Measurements from ENCODE around the gene WNT4. TPM values are rescaled to one million over a fixed set of nuclear protein-coding genes. Genes with fewer than 3 reads are reported as not detected.

Gene WNT4
- total RNA-seq, 1 experiment from 2014 or later: not detected

DNA sequence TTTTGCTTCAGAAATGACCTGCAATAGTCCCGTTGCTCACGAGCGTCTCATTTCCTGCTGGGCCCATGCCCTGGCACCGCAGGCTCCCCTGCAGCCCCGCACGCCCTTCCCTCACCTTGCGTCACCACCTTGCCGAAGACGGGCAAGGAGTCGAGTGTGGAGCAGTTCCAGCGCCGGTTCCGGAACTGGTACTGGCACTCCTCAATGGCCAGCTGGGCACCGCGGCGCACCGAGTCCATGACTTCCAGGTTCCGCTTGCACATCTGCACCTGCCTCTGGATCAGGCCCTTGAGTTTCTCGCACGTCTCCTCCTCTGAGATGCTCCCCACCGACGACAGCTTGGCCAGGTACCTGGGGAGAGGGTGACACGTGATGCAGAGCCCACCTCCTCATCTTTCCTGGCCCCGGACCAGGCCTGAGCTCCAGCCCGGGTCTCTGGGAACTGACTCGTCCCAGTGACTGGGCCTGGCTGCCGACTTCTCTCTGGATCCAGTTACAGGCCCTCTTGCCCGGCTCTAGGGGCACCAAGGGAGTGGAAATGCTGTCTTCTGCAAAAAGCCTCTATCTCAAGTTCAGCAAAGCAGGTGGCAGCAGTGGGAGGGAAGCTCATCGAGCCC, 13.3 kb downstream of the WNT4 start:
- Histone ChIP-seq H3K4me3 (ENCODE audit: low read length) (no peak overlapping the region), H3K79me2 (ENCODE audit: low read length) (no peaks in the 10 kb centered on the region), H3K27ac (ENCODE audit: low read length) (no peak overlapping the region), H3K27me3 (ENCODE audit: low read length) (no peaks in the 10 kb centered on the region), H3K9me2 (replicated peaks; ENCODE audit: insufficient read depth, low read length) (no peaks in the 10 kb centered on the region), H4K20me1 (ENCODE audit: insufficient read depth, low read depth, low read length) (peaks cover 17% of the 10 kb centered on the region; the same call in 1 of the 2 replicates), H3K4me2 (ENCODE audit: low read depth, low read length, poor library complexity, severe bottlenecking) (no peak overlapping the region), H3K36me3 (ENCODE audit: insufficient read depth, low read length) (no peaks in the 10 kb centered on the region), H3K9ac (ENCODE audit: low read length) (no peak overlapping the region), H2AFZ (ENCODE audit: low read length) (no peak overlapping the region), H3K9me3 (ENCODE audit: low read length) (no peaks in the 10 kb centered on the region), H3K4me1 (ENCODE audit: low read length) (no peaks in the 10 kb centered on the region)
- no peak for DNase-seq

DNA sequence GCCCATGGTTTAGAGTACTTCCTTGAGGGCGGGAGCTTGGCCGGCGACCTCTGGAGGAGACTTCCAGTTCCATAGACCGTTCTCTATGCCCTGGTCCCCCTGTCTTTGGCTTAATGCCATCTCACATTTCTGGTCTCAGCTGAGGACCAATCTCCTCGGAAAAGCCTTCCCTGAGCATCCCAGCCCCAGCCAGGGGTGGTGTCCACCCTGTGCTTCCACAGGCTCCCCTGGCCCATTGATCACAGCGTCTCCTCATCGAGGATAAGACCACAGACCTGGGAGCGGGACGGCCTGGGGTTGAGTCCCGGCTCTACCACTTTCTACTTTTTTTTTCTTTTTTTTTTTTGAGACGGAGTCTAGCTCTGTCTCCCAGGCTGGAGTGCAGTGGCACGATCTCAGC, 14.5 kb downstream of the WNT4 start:
- no peaks in the 10 kb centered on the region for H3K79me2 ChIP-seq (ENCODE audit: low read length)
- H3K9me3 ChIP-seq (ENCODE audit: low read length): no peaks in the 10 kb centered on the region
- H3K4me1 ChIP-seq (ENCODE audit: low read length): no peaks in the 10 kb centered on the region
- DNase-seq: no peak
- no peaks in the 10 kb centered on the region for H3K36me3 ChIP-seq (ENCODE audit: insufficient read depth, low read length)
- H3K4me2 ChIP-seq (ENCODE audit: low read depth, low read length, poor library complexity, severe bottlenecking): no peak overlapping the region
- H3K4me3 ChIP-seq (ENCODE audit: low read length): no peak overlapping the region
- no peaks in the 10 kb centered on the region for H3K27me3 ChIP-seq (ENCODE audit: low read length)
- no peak overlapping the region for H3K9ac ChIP-seq (ENCODE audit: low read length)
- H4K20me1 ChIP-seq (ENCODE audit: insufficient read depth, low read depth, low read length): peaks cover 17% of the 10 kb centered on the region; the same call in 1 of the 2 replicates
- no peak overlapping the region for H3K27ac ChIP-seq (ENCODE audit: low read length)
- no peaks in the 10 kb centered on the region for H3K9me2 ChIP-seq (replicated peaks; ENCODE audit: insufficient read depth, low read length)
- H2AFZ ChIP-seq (ENCODE audit: low read length): no peak overlapping the region

DNA sequence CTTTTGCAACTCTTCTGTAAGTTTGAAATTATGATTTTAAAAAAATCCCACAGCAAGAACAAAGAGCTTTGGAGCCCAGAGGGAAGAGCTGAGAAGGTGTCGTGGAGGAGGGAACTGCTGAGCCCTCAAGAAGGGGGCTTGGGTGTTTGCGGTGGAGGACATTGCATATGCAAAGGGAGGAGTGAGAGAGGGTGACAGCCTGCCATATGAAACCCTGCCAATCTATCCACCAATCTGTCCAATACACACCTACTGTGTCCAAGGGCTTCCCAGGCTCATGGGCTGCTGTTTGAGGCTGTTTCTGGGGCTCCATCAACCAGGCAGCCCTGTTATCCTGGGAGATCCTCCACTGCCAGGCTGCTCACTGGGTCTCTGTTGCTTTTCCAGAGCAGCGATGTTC, 15.2 kb downstream of the WNT4 start:
- no peaks in the 10 kb centered on the region for H3K79me2 ChIP-seq (ENCODE audit: low read length)
- H3K9ac ChIP-seq (ENCODE audit: low read length): no peak overlapping the region
- no peak overlapping the region for H3K4me3 ChIP-seq (ENCODE audit: low read length)
- no peak for DNase-seq
- H2AFZ ChIP-seq (ENCODE audit: low read length): no peak overlapping the region
- no peak overlapping the region for H3K27ac ChIP-seq (ENCODE audit: low read length)
- H4K20me1 ChIP-seq (ENCODE audit: insufficient read depth, low read depth, low read length): peaks cover 18% of the 10 kb centered on the region
- no peaks in the 10 kb centered on the region for H3K4me1 ChIP-seq (ENCODE audit: low read length)
- no peaks in the 10 kb centered on the region for H3K9me3 ChIP-seq (ENCODE audit: low read length)
- no peaks in the 10 kb centered on the region for H3K9me2 ChIP-seq (replicated peaks; ENCODE audit: insufficient read depth, low read length)
- H3K4me2 ChIP-seq (ENCODE audit: low read depth, low read length, poor library complexity, severe bottlenecking): no peak overlapping the region
- H3K27me3 ChIP-seq (ENCODE audit: low read length): no peaks in the 10 kb centered on the region
- H3K36me3 ChIP-seq (ENCODE audit: insufficient read depth, low read length): no peaks in the 10 kb centered on the region

DNA sequence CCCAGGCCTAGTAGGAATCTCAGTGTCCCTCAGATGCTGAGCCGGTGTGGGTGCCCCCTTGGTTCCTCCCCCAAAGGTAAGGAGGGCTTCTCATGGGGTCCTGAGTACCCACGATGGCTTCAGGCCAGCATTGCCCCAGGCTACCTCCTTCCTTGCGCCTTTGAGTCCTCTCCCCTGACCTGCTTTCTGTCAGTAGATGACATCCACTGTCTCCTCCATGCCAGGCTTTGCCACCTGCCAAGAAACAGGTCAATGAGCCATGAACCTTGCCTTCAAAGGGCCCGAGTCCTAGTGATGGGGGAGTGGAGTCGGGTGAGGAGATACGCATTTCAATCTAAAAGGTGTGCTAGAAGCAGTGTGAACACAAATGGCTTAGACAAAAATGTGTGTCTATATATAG, 15.6 kb downstream of the WNT4 start:
- H3K36me3 ChIP-seq (ENCODE audit: insufficient read depth, low read length): no peaks in the 10 kb centered on the region
- H3K9me2 ChIP-seq (replicated peaks; ENCODE audit: insufficient read depth, low read length): no peaks in the 10 kb centered on the region
- H3K9me3 ChIP-seq (ENCODE audit: low read length): no peaks in the 10 kb centered on the region
- no peak overlapping the region for H3K4me3 ChIP-seq (ENCODE audit: low read length)
- H3K9ac ChIP-seq (ENCODE audit: low read length): no peak overlapping the region
- no peak for DNase-seq
- no peaks in the 10 kb centered on the region for H3K79me2 ChIP-seq (ENCODE audit: low read length)
- no peaks in the 10 kb centered on the region for H3K27me3 ChIP-seq (ENCODE audit: low read length)
- H4K20me1 ChIP-seq (ENCODE audit: insufficient read depth, low read depth, low read length): peaks cover 23% of the 10 kb centered on the region
- no peaks in the 10 kb centered on the region for H3K4me1 ChIP-seq (ENCODE audit: low read length)
- no peak overlapping the region for H2AFZ ChIP-seq (ENCODE audit: low read length)
- no peak overlapping the region for H3K27ac ChIP-seq (ENCODE audit: low read length)
- no peak overlapping the region for H3K4me2 ChIP-seq (ENCODE audit: low read depth, low read length, poor library complexity, severe bottlenecking)

DNA sequence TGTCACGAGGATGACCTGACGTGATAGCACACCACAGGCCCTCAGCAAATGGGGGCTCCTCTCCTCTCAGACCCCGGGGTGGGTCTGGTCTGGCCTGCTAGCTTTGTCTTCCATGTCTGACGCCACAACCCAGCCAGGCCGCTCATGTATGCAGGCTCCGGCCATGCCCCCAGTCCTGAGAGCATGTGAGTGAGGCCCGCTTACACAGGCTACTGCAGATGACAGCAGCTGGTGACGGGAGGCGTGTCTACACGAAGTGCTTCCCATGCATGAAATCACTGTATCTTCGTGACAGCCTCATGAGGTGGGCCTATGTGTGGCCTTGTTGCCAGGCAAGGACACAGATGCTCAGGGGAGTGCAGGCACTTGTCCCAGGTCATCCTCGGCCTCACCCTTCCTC, 16.4 kb downstream of the WNT4 start:
- H3K79me2 ChIP-seq (ENCODE audit: low read length): no peaks in the 10 kb centered on the region
- H3K27ac ChIP-seq (ENCODE audit: low read length): no peak overlapping the region
- no peak overlapping the region for H3K4me3 ChIP-seq (ENCODE audit: low read length)
- H3K27me3 ChIP-seq (ENCODE audit: low read length): no peaks in the 10 kb centered on the region
- H3K36me3 ChIP-seq (ENCODE audit: insufficient read depth, low read length): no peaks in the 10 kb centered on the region
- DNase-seq: no peak
- no peak overlapping the region for H3K9ac ChIP-seq (ENCODE audit: low read length)
- H3K9me2 ChIP-seq (replicated peaks; ENCODE audit: insufficient read depth, low read length): no peaks in the 10 kb centered on the region
- H3K9me3 ChIP-seq (ENCODE audit: low read length): no peaks in the 10 kb centered on the region
- no peak overlapping the region for H2AFZ ChIP-seq (ENCODE audit: low read length)
- H3K4me2 ChIP-seq (ENCODE audit: low read depth, low read length, poor library complexity, severe bottlenecking): no peak overlapping the region
- H3K4me1 ChIP-seq (ENCODE audit: low read length): no peaks in the 10 kb centered on the region
- H4K20me1 ChIP-seq (ENCODE audit: insufficient read depth, low read depth, low read length): peaks cover 26% of the 10 kb centered on the region

DNA sequence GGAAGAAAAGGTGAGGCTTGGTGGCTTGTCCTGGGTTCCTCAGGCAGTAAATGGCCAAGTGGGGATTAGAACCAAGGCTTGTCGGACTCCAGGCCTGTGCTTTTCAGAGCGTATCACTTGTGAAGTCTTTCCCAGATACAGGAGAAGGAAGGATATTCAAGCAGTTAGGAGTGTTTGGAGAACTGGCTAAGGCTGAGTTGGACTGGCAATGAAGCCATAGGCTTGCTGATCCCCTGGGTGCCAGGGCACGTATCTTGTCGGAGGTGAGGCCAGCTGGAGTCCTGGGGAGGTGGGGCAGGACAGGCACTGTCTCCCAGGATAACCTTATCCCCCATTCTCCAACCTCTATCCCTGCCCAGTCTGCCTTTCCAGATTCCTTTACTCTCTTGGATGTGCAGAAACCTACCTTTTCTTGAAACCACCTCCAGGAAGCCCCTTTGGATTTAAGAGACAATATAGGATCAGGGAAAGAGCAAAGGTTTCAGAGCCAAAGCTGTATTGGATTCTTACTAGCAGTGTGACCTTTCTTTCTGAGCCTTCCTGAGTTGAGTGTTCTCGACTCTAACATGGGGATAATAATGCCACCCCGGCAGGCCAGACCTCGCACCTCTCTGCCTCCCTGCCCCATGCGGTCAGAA, 18.2 kb downstream of the WNT4 start:
- Histone ChIP-seq H2AFZ (ENCODE audit: low read length) (no peak overlapping the region), H3K9ac (ENCODE audit: low read length) (no peak overlapping the region), H3K36me3 (ENCODE audit: insufficient read depth, low read length) (no peaks in the 10 kb centered on the region), H3K9me2 (replicated peaks; ENCODE audit: insufficient read depth, low read length) (no peaks in the 10 kb centered on the region), H3K27ac (ENCODE audit: low read length) (no peak overlapping the region), H3K9me3 (ENCODE audit: low read length) (no peaks in the 10 kb centered on the region), H4K20me1 (ENCODE audit: insufficient read depth, low read depth, low read length) (peaks cover 19% of the 10 kb centered on the region), H3K79me2 (ENCODE audit: low read length) (no peaks in the 10 kb centered on the region), H3K4me2 (ENCODE audit: low read depth, low read length, poor library complexity, severe bottlenecking) (no peak overlapping the region), H3K4me3 (ENCODE audit: low read length) (no peak overlapping the region), H3K27me3 (ENCODE audit: low read length) (no peaks in the 10 kb centered on the region), H3K4me1 (ENCODE audit: low read length) (no peaks in the 10 kb centered on the region)
- DNase-seq: no peak

DNA sequence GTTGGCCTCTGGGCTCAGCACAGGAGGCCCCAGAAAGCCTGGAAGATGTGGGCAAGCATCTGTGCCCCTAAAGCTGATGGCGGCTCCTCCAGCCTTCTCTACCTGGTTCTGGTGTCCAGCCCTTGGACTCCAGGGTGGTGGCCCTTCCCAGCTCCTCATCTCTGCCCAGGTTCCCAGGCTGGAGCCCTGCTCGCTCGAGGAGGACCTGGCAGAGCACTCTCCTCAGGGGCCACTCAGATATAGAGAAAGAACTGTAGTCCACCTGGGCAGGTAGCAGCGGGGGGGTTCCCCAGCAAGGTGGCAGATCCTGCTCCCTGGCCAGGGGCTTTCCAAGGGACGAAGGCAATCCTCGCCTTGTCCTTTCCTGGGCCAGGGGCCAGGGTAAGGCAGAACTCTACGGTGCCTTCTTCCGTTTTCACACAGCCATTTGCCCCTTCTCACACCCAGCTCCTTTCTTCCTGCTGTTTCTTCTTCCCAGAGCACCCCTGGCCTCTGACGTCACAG, 18.9 kb downstream of the WNT4 start:
- Histone ChIP-seq H3K4me1 (ENCODE audit: low read length) (no peaks in the 10 kb centered on the region), H3K9ac (ENCODE audit: low read length) (no peak overlapping the region)

DNA sequence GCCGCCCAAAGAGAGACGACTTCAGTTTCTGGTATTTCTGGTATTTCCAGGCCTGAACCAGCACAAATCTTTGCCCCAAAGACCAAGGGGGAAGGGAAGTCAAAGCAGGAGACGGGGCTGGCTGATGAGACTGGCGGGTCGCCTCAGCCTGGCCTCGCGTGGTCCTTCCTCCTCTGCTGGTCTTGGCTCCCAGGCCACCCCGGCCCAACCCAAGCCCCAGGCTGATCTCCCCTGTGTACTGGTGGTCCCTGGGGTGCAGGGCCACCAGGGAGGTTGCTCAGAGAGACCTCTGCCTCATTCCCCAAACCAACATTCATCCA, 19.9 kb downstream of the WNT4 start:
- no peak overlapping the region for H3K9ac ChIP-seq (ENCODE audit: low read length)
- H3K4me1 ChIP-seq (ENCODE audit: low read length): no peaks in the 10 kb centered on the region
- no peak overlapping the region for H3K4me3 ChIP-seq (ENCODE audit: low read length)
- H3K79me2 ChIP-seq (ENCODE audit: low read length): no peaks in the 10 kb centered on the region
- no peak overlapping the region for H3K4me2 ChIP-seq (ENCODE audit: low read depth, low read length, poor library complexity, severe bottlenecking)
- H3K27ac ChIP-seq (ENCODE audit: low read length): no peak overlapping the region
- DNase-seq: no peak
- peaks cover 28% of the 10 kb centered on the region for H4K20me1 ChIP-seq (ENCODE audit: insufficient read depth, low read depth, low read length)
- H3K9me3 ChIP-seq (ENCODE audit: low read length): no peaks in the 10 kb centered on the region
- no peaks in the 10 kb centered on the region for H3K36me3 ChIP-seq (ENCODE audit: insufficient read depth, low read length)
- no peaks in the 10 kb centered on the region for H3K9me2 ChIP-seq (replicated peaks; ENCODE audit: insufficient read depth, low read length)
- H3K27me3 ChIP-seq (ENCODE audit: low read length): no peaks in the 10 kb centered on the region
- H2AFZ ChIP-seq (ENCODE audit: low read length): no peak overlapping the region

More for the DNA sequence above, 18.9 kb downstream of the WNT4 start:
- H3K36me3 ChIP-seq (ENCODE audit: insufficient read depth, low read length): no peaks in the 10 kb centered on the region
- H3K27me3 ChIP-seq (ENCODE audit: low read length): no peaks in the 10 kb centered on the region
- H3K27ac ChIP-seq (ENCODE audit: low read length): no peak overlapping the region
- no peaks in the 10 kb centered on the region for H3K9me3 ChIP-seq (ENCODE audit: low read length)
- DNase-seq: no peak
- H3K4me2 ChIP-seq (ENCODE audit: low read depth, low read length, poor library complexity, severe bottlenecking): no peak overlapping the region
- no peaks in the 10 kb centered on the region for H3K9me2 ChIP-seq (replicated peaks; ENCODE audit: insufficient read depth, low read length)
- no peak overlapping the region for H3K4me3 ChIP-seq (ENCODE audit: low read length)
- no peak overlapping the region for H2AFZ ChIP-seq (ENCODE audit: low read length)
- peaks cover 21% of the 10 kb centered on the region for H4K20me1 ChIP-seq (ENCODE audit: insufficient read depth, low read depth, low read length)
- no peaks in the 10 kb centered on the region for H3K79me2 ChIP-seq (ENCODE audit: low read length)
